Dermis microvascular lymphatic vessel endothelial cell (primary cell): ENCODE data around the gene RSAD2. TPM values are rescaled to one million over a fixed set of nuclear protein-coding genes. Genes with fewer than 3 reads are reported as not detected.

Source experiments
- DNase-seq, 2 donors: peaks; one replicate each; pipeline versions ENCODE4 v3.0.0 to v3.0.0-alpha.2; 2010; ENCODE audit warnings: low read depth in 2 of 2
- total RNA-seq: library from RNA; depleted of rRNA; stranded (reverse); fragments of >200 nt; gene quantifications from 2 replicates; pipeline ENCODE4 v1.2.1, GENCODE V29; 2014

The RSAD2 gene
- total RNA-seq, 1 donor from 2014 or later, result 0.39 TPM

DNA sequence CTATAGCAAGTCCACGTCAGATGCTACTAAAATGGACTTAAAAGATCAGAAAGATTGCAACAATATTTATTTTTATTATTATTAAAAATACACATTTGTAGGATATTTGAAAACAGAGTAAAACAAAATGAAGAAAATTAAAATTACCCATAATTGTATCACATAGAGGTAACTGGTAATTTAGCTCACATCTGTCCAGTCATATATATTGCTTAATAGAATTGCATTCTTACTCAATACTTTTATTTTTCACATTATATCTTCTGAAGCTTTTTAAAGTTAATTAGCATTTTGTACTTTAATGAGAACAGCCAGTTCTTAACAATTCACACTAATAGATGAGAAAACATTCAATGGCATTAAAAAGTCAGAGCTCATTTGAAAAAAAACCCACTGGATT, 28.1 kb downstream of the RSAD2 start:
- no peak for DNase-seq

GRCh38 chr2:6906165-6906741, 28.7 kb downstream of the RSAD2 start:
- peak in 1 of 2 donors; percentile 28 for DNase-seq

- no peak for DNase-seq
Measured at GRCh38 chr2:6908291-6908690, 30.7 kb downstream of the RSAD2 start.

- DNase-seq, result no peak
Measured at GRCh38 chr2:6909431-6910385, 32.1 kb downstream of the RSAD2 start.

- DNase-seq, result no peak
Measured at GRCh38 chr2:6911721-6912120, 34.1 kb downstream of the RSAD2 start.

DNA sequence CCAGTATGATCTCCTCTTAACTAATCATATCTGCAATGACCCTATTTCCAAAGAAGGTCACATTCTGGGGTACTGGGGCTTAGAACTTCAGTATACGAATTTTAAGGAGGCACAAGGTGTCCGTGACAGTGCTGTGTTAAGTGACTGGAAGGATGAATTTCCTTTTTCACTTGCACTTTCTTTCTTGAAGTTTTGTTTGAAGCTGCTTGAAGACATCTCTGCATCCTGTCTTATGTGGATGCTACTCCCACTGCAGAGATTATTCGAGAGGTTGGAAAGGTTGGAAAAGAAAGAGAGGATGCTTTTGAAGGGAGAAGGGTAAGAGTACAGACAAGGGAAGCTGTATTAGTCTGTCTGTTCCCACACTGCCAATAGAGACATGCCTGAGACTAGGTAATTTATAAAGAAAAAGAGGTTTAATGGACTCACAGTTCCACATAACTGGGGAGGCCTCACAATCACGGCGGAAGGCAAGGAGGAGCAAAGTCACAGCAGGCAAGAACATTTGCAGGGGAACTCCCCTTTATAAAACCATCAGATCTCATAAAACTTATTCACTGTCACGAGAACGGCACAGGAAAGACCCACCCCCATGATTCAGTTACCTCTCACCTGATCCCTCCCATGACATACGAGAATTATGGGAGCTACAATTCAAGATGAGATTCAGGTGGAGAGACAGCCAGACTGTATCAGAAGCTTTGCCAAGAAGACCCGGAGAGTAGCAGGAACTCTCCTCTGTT, 36.0 kb downstream of the RSAD2 start:
- no peak for DNase-seq

- DNase-seq, result peak; percentile 78 to 82
Measured at GRCh38 chr2:6914828-6915227, 37.3 kb downstream of the RSAD2 start.

DNA sequence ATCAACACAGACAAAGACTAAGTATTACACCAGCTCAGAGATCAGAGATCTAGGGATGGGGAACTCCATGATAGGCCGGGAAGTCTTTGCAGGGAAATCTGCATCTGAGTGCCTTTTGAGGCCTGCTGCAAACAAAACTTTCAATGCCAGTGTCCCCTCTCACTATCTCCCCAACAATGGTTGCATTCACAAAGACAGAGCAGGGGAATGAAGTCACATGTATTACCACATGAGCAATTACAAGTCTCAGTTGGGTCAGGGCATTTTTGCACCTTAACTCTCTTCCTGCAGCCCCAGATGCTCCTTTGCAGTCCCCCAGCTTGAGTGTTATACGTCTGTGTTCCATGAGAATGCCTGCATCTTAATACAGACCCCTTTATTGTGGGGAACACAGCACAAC, 37.8 kb downstream of the RSAD2 start:
- no peak for DNase-seq

DNA sequence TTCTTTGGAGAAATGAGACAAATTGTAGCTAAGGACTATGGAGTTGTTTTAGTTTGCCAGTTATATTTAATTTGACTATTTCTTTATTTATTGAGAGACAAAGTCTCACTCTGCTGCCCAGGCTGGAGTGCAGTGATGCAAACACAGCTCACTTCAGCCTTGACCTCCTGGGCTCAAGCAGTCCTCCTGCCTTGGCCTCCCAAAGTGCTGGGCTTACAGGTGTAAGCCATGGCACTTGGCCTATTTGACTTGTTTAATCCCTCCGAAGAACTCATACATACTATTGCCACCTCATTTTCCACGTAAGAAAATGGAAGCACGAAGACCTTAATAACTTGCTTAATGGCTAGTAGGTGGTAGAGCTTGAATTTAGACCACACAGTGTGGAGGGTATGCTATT, 38.6 kb downstream of the RSAD2 start:
- no peak for DNase-seq

DNA sequence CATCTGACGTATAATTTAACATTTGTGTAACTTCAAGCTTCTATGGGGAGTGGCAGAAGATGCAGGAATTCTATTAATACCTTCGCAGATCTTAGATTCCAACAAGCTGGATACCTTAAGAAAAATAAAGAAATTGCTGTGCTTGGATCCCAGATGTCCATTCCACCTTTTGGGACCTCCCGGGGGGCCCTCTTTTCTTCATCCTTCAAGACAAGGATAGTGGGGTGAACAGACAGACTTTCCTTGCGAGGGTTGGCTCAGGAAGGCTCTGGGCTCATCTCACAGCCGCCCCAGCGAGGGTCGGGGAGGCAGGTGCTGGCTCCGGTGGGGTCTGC, 39.1 kb downstream of the RSAD2 start:
- DNase-seq, result no peak

DNA sequence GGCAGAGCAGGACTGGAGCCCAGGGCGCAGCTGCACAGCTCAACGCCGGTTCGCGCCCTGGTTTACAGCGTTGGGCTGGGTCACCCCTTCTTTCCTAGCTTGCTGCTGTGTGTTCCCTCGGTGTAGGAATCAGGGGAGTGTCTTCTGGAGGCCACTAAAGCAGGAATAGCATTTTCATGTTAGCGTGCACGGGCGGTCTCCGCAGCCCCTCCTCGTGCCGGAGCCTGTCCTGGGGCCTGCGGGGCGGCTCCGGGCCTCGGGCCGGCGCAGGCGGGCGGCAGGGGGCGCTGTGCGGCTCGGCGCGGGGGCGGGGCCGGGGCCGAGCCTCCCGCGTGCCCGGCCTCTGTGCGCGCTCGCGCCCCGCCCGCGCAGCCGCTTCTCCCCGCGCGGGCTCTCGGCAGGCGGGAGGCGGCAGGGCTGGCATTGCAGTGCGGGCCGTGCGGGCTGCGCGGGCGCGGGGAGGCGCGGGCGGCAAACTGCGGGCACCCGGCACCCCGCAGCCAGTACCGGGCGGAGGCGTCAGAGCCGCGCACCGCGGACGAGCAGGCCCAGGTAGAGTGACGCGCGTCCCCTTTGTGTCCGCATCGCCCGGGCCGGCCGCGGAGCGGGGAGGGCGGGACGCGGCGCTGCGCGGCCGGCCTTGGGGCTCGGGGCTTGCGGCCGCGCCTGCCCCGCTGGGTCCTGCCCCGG, 39.6 kb downstream of the RSAD2 start, which contains the start of gene RNF144A:
TSS of gene RNF144A (plus strand) at position 342 of the 690 bp plus-strand sequence. CDS start 79,515 bp downstream, outside the sequence.
- peak; percentile 21 to 57 for DNase-seq

DNA sequence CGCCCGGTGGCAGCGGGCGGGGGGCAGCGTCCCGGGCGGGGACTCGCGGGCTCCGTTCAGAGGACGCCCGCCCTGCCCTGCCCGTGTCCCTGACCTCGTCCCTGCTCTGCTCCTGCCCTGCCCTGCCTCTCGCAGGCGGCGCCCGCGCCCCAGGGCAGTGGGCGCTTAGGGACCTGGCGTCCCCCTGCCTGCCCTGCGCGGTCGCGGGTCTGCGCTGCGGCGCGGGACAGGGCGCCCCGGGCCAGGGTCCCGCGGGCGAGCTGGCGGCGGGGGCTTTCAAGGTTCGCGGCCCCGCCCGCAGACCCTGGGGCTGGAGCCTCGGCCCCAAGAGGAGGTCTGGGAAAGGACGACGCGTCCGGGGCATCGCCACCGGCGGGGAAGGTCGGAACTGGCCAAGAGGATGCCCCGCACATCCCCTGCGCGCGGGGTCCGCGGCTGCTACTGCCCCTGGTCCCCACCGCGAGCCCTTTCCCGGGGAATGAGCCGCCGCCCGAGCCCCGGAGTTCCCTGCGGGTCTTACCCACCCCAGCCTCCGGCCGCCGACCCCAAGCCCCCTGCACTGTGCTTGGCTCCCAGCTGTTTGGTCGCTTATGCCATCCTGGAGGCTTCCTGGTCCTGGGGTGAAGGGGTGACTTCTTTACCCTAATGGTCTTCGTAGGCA, 40.3 kb downstream of the RSAD2 start:
- no peak for DNase-seq

GRCh38 chr2:6919901-6920742, 42.5 kb downstream of the RSAD2 start:
- no peak for DNase-seq

GRCh38 chr2:6920743-6921064, 43.1 kb downstream of the RSAD2 start:
- no peak for DNase-seq

- no peak for DNase-seq
Measured at GRCh38 chr2:6921321-6921922, 43.8 kb downstream of the RSAD2 start.

DNA sequence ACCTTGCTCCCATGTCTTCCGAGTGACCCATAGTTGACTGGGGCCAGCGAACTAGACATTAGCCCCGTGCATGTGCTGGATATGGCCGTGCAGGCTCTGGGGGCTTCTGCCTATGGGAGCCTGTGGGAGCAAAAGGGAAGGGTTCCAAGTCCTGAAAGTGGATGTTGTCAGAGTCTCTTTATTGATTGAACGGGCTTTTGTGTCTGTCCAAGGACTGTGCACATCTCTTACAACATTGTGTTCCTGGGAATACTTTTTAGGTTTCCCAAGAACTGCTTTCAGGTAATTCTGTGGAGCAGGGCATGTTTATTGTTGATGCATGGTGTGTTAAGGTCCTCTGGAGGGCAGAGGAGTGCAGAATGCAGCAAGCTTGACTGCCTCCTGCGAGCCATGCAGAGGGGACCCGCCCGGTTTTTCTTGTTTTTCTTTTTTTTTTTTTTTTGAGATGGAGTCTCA, 44.7 kb downstream of the RSAD2 start:
- no peak for DNase-seq

GRCh38 chr2:6923319-6923718, 45.7 kb downstream of the RSAD2 start:
- DNase-seq, result no peak

DNA sequence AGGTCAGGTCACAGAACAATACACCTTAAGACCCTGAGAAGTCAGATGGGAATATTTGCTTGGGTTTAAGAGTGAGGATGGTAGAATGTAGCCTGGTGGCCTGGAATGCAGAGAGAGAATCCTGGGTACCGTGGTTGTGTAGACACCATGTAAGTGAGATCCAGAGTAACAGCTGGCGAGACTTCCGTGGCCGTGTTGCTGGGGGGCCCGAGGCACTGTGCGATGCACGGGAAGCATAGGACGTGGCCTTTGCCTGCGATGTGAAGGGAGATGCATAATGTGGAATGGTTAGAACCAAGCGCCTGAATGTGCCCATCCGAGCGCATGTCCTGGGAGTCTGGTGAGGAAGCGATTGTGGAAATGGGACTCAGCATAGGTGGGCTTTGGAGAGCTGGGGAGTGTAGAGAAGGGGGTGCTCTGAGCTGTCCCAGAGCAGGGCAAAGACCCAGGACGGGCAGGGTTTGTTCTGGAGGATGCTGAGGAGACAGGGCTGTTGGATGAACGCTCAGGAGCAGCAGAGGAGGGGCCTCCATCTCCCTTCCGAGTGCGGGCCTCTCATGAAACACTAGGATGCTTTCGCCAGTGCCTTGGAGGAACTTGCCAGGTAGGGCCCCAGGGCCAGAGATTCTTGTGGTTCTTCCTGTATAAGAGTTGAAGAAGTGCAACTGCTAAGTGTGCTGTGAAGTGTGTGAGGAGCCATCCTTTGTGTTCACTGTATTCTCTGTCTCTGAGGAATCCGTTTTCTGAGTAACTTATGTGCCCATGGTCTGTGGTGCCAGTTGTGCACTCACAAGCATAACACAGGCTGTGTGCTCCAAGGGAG, 46.7 kb downstream of the RSAD2 start:
- DNase-seq, result no peak

- DNase-seq, result no peak
Measured at GRCh38 chr2:6924924-6925409, 47.4 kb downstream of the RSAD2 start.
